OCI-LY7 (cell line): ENCODE data around the gene LBX2. TPM values are rescaled to one million over a fixed set of nuclear protein-coding genes. Genes with fewer than 3 reads are reported as not detected.

ENCODE experiments used
- BruUV-seq: library from RNA; stranded (reverse); fragments of 400-500 nt; replicated peaks from 2 replicates; lab custom pipeline; 2021; lab: Mats Ljungman, UMichigan
- CTCF ChIA-PET: fragments of 300-600 bp; sonication (Branson Sonifier 250); formaldehyde crosslinking; loops from one replicate; lab custom pipeline; 2022; ENCODE audit warnings: antibody characterized with exemption; ENCODE audit not compliant: unreplicated experiment; lab: Charles Lee
- POLR2A ChIA-PET: fragments of 300-600 bp; sonication (Branson Sonifier 250); formaldehyde crosslinking; loops from one replicate; lab custom pipeline; 2022; ENCODE audit warnings: antibody characterized with exemption; lab: Charles Lee
- DNase-seq: peaks from one replicate; pipeline ENCODE4 v3.0.0-alpha.2; 2015; ENCODE audit warnings: low spot score
- H2AFZ ChIP-seq: fragments of 200-600 bp; sonication (generic), shearing (Covaris generic); 2 replicates; pipeline ENCODE4 v1.6.1; 2014; ENCODE audit warnings: mild to moderate bottlenecking, antibody characterized with exemption, low read length, moderate library complexity
- H3K27ac ChIP-seq: fragments of 200-600 bp; sonication (generic); 2 replicates; pipeline ENCODE4 v1.5.1; 2014; ENCODE audit warnings: mixed run types, low read depth, mild to moderate bottlenecking, moderate library complexity, low read length, inconsistent platforms; ENCODE audit not compliant: poor library complexity, severe bottlenecking
- H3K36me3 ChIP-seq: fragments of 200-600 bp; sonication (generic); 2 replicates; pipeline ENCODE4 v1.6.1; 2014; ENCODE audit warnings: mild to moderate bottlenecking, antibody characterized with exemption, low read length, moderate library complexity, mixed read lengths; ENCODE audit not compliant: insufficient read depth
- H3K4me1 ChIP-seq: fragments of 200-600 bp; sonication (generic); 2 replicates; pipeline ENCODE4 v1.5.1; 2014; ENCODE audit warnings: mild to moderate bottlenecking, low read length; ENCODE audit not compliant: insufficient read depth, poor library complexity, severe bottlenecking
- H3K4me2 ChIP-seq: fragments of 200-600 bp; sonication (generic); 2 replicates; pipeline ENCODE4 v1.6.1; 2014; ENCODE audit warnings: mild to moderate bottlenecking, low read length
- H3K4me3 ChIP-seq: fragments of 200-600 bp; sonication (generic); 2 replicates; pipeline ENCODE4 v1.5.1; 2014; ENCODE audit warnings: mild to moderate bottlenecking, low read depth, low read length; ENCODE audit not compliant: poor library complexity, severe bottlenecking
- H3K79me2 ChIP-seq: fragments of 200-600 bp; sonication (generic); 2 replicates; pipeline ENCODE4 v1.6.1; 2016; ENCODE audit warnings: low read depth, mild to moderate bottlenecking, low read length, moderate library complexity, mixed read lengths; ENCODE audit not compliant: insufficient read depth
- H3K9me2 ChIP-seq: fragments of 200-600 bp; sonication (generic); 2 replicates; pipeline ENCODE4 v1.6.1; 2016; ENCODE audit warnings: mild to moderate bottlenecking, low read length, mixed read lengths; ENCODE audit not compliant: insufficient read depth
- H3K9me3 ChIP-seq: fragments of 200-600 bp; sonication (generic); 2 replicates; pipeline ENCODE4 v1.6.1; 2014; ENCODE audit warnings: mild to moderate bottlenecking, mixed run types, low read length, mixed read lengths
- H4K20me1 ChIP-seq: fragments of 200-600 bp; sonication (generic); 2 replicates; pipeline ENCODE4 v1.6.1; 2014; ENCODE audit warnings: mild to moderate bottlenecking, antibody characterized with exemption, low read length, moderate library complexity, mixed read lengths; ENCODE audit not compliant: insufficient read depth
- EZH2phosphoT487 ChIP-seq: fragments of 200-600 bp; sonication (generic); IDR thresholded peaks from 2 replicates; pipeline ENCODE4 v1.6.1; 2018; ENCODE audit warnings: low read depth, borderline replicate concordance, mild to moderate bottlenecking, mixed run types, antibody characterized with exemption, low read length, moderate library complexity, mixed read lengths
- intact Hi-C: fragments of 100-400 bp; cut with micrococcal nuclease; formaldehyde crosslinking; loops from one replicate; pipeline ENCODE4 v1.10.0; 2022; ENCODE audit not compliant: unreplicated experiment
- total RNA-seq, 2 experiments: library from RNA; depleted of rRNA in 1 of 2; stranded (reverse); fragments of >200 nt in 1 of 2; shearing (Covaris generic) in 1 of 2; gene quantifications; 2 replicates each; pipeline ENCODE4 v1.2.3, GENCODE V29; 2014 to 2022
- TF ChIP-seq, protein P1 (sequence below): fragments of 200-600 bp; sonication (generic); conservative IDR thresholded peaks from 2 replicates; pipeline ENCODE4 v1.5.1; 2014; ENCODE audit warnings: mild to moderate bottlenecking, antibody characterized with exemption, low read length, moderate library complexity, mixed read lengths

LBX2 gene
- total RNA-seq, 2 experiments from 2014 or later, result not detected

DNA sequence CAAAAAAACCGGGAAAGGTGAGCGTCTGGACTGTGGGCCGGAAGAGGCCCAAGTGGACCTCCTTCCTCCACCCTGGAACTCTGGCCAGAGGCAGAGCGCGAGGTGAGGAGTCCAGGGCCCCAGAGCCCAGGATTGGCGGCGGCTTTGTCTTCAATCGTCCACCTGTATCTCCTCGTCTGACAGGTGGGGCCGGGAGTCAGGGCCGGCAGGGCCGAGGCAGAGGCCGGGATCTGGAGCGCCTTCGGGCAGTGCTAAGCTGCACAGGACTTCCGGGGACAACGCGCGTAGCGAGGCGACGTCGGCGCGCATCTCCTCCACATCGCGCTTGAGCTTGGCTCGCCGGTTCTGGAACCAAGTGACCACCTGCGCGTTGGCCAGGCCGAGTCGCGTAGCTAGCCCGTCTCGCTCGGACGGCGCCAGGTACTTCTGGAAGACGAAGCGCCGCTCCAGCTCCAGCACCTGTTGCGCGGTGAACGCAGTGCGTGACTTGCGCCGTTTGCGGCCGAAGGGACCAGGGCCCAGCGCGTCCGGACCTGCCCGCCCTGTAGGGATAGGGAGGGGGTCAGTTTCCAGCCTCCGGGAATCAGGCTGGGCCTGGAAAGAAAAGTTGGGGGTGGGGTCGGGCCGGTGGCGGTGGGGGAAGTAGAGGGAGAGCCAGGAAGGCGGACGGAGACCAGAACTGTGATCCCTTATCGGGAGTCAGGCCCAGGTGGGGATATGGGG, 1.5 kb downstream of the LBX2 start:
- H2AFZ ChIP-seq, result no peak overlapping the region

DNA sequence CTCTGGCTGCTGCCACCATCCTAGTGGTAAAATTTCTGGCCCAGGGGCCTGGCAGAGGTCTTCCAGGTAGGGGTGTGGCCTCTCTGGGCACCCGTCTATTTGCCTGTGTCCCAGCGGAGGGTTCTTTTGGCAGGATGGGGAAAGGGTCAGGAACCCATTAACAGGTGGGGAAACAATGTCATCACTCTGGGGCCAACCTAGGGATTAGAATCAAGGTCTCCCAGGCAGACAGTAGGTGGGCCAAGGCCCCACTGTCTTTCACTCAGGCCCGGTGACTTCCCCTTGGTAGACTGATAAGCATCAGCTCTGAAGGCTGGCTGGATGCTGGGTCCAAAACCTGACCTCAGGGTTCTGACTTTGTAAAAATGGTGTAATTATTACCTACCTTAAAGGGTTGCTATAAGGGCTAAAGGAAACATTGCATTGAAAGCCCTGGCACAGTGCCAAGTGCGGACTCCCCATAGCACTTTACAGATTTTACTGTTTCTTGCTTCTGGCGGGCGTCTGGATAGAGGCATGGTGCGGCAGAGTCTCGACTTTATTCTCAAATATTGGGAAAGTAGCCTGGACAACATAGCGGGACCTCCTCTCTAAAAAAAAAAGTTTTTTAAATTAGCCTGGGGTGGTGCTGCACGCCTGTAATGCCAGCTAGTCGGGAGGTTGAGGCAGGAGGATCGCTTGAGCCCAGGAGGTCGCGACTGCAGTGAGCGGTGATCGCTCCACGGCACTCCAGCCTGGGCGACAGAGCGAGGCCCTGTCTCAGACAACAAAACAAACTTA, 2.2 kb downstream of the LBX2 start:
- no peaks in the 10 kb centered on the region for H3K79me2 ChIP-seq
- H3K4me3 ChIP-seq, result no peak overlapping the region
- POLR2A ChIA-PET, result no interaction called here
- no peak overlapping the region for H2AFZ ChIP-seq
- peaks cover 23% of the 10 kb centered on the region for H3K36me3 ChIP-seq
- no peaks in the 10 kb centered on the region for H3K9me3 ChIP-seq
- no peaks in the 10 kb centered on the region for H4K20me1 ChIP-seq
- H3K4me1 ChIP-seq, result peaks cover 6% of the 10 kb centered on the region
- BruUV-seq, result no TSS peak
- H3K27ac ChIP-seq, result no peak overlapping the region
- no peaks in the 10 kb centered on the region for H3K9me2 ChIP-seq
- no peak for DNase-seq
- CTCF ChIA-PET, result no interaction called here
- H3K4me2 ChIP-seq, result no peak overlapping the region
- intact Hi-C loops, result no loop called here
- TF ChIP-seq EZH2phosphoT487, result no peak
- TF ChIP-seq, protein P1, sequence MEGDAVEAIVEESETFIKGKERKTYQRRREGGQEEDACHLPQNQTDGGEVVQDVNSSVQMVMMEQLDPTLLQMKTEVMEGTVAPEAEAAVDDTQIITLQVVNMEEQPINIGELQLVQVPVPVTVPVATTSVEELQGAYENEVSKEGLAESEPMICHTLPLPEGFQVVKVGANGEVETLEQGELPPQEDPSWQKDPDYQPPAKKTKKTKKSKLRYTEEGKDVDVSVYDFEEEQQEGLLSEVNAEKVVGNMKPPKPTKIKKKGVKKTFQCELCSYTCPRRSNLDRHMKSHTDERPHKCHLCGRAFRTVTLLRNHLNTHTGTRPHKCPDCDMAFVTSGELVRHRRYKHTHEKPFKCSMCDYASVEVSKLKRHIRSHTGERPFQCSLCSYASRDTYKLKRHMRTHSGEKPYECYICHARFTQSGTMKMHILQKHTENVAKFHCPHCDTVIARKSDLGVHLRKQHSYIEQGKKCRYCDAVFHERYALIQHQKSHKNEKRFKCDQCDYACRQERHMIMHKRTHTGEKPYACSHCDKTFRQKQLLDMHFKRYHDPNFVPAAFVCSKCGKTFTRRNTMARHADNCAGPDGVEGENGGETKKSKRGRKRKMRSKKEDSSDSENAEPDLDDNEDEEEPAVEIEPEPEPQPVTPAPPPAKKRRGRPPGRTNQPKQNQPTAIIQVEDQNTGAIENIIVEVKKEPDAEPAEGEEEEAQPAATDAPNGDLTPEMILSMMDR, result no peak

More for the DNA sequence above, 1.5 kb downstream of the LBX2 start:
- DNase-seq, result no peak
- peaks cover 9% of the 10 kb centered on the region for H3K4me1 ChIP-seq
- no TSS peak for BruUV-seq
- CTCF ChIA-PET, result no interaction called here
- H3K9me2 ChIP-seq, result no peaks in the 10 kb centered on the region
- no peaks in the 10 kb centered on the region for H3K9me3 ChIP-seq
- H3K79me2 ChIP-seq, result no peaks in the 10 kb centered on the region
- H3K4me2 ChIP-seq, result no peak overlapping the region
- no peak overlapping the region for H3K27ac ChIP-seq
- intact Hi-C loops, result no loop called here
- no peaks in the 10 kb centered on the region for H4K20me1 ChIP-seq
- peaks cover 15% of the 10 kb centered on the region for H3K36me3 ChIP-seq
- TF ChIP-seq, protein P1, result no peak
- TF ChIP-seq EZH2phosphoT487, result no peak
- POLR2A ChIA-PET, result no interaction called here
- no peak overlapping the region for H3K4me3 ChIP-seq

DNA sequence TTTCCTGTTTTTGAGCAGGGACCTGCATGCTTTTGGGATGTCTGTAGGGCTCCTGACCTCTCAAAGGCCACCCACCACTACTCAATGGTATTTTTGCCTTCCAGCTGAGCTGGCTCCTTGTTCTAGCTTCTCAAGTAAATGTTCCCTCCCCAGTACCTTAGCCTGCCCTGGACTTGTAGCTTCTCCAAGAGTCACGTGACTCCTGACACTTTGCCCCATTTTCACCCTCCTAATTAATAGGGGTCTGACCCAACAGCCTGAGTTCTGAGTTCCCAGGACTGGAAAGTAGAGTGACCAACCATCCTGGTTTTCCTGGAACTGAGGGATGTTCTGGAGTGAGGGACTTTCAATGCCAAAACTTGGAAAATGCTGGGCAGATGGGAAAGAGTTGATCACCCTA, 4.0 kb downstream of the LBX2 start:
- H3K4me1 ChIP-seq, result peaks cover 6% of the 10 kb centered on the region
- no peak overlapping the region for H2AFZ ChIP-seq
- no peaks in the 10 kb centered on the region for H3K79me2 ChIP-seq
- H3K36me3 ChIP-seq, result peaks cover 39% of the 10 kb centered on the region
- ChIA-PET CTCF (no interaction called here), POLR2A (no interaction called here)
- no peaks in the 10 kb centered on the region for H3K9me2 ChIP-seq
- H3K27ac ChIP-seq, result no peak overlapping the region
- H3K4me3 ChIP-seq, result no peak overlapping the region
- BruUV-seq, result no TSS peak
- TF ChIP-seq EZH2phosphoT487, result no peak
- TF ChIP-seq, protein P1, result no peak
- intact Hi-C loops, result no loop called here
- H3K9me3 ChIP-seq, result no peaks in the 10 kb centered on the region
- DNase-seq, result no peak
- H4K20me1 ChIP-seq, result no peaks in the 10 kb centered on the region
- H3K4me2 ChIP-seq, result no peak overlapping the region
